ENCODE measurements around the gene RUBCN. TPM values are rescaled to one million over a fixed set of nuclear protein-coding genes. Genes with fewer than 3 reads are reported as not detected.

The RUBCN gene
- total RNA-seq, 2 experiments from 2014 or later: 45.1 to 56.7 TPM

GRCh38 chr3:197749315-197749600 lies 12.6 kb upstream of the RUBCN start:
- Histone ChIP-seq H2AFZ (ENCODE audit: low read length) (peak overlapping the region; percentile 84), H4K20me1 (ENCODE audit: insufficient read depth, low read length) (peaks cover 26% of the 10 kb centered on the region), H3K4me1 (ENCODE audit: insufficient read depth, low read length, poor library complexity, severe bottlenecking) (peaks cover 41% of the 10 kb centered on the region), H3K36me3 (ENCODE audit: insufficient read depth, low read length) (no peaks in the 10 kb centered on the region), H3K9me2 (ENCODE audit: insufficient read depth, low read length) (no peaks in the 10 kb centered on the region), H3K4me3 (ENCODE audit: low read depth, low read length, poor library complexity, severe bottlenecking) (peak overlapping the region; percentile 89), H3K27ac (ENCODE audit: low read depth, low read length, poor library complexity, severe bottlenecking) (peak overlapping the region; percentile 76), H3K4me2 (ENCODE audit: low read length) (peak overlapping the region; percentile 86), H3K9me3 (ENCODE audit: low read length) (no peaks in the 10 kb centered on the region), H3K79me2 (ENCODE audit: insufficient read depth, low read depth, low read length) (peaks cover 37% of the 10 kb centered on the region)
- TF ChIP-seq EZH2phosphoT487 (IDR thresholded peaks at IDR 0.05; ENCODE audit: borderline replicate concordance, low read depth, low read length): no peak
- no peak for TF ChIP-seq CTCF (conservative IDR thresholded peaks at IDR 0.05; ENCODE audit: low read length)
- peak; percentile 83 for DNase-seq (ENCODE audit: low spot score)
- intact Hi-C loops (cut with micrococcal nuclease; ENCODE audit: unreplicated experiment): loop anchor here (1.0 kb wide), 1 partner anchor 12 kb away; no protein-coding TSS in a partner anchor
- no TSS peak for BruUV-seq (replicated peaks)
- POLR2A ChIA-PET: interaction anchor here (0.6 to 1.4 kb wide), 6 partner anchors 11 to 75 kb away, joined by 3 to 4 read pairs (median 3); no protein-coding TSS in a partner anchor
- CTCF ChIA-PET (ENCODE audit: unreplicated experiment): interaction anchor here (0.7 kb wide), 1 partner anchor 38 kb away, joined by 3 read pairs; no protein-coding TSS in a partner anchor

DNA sequence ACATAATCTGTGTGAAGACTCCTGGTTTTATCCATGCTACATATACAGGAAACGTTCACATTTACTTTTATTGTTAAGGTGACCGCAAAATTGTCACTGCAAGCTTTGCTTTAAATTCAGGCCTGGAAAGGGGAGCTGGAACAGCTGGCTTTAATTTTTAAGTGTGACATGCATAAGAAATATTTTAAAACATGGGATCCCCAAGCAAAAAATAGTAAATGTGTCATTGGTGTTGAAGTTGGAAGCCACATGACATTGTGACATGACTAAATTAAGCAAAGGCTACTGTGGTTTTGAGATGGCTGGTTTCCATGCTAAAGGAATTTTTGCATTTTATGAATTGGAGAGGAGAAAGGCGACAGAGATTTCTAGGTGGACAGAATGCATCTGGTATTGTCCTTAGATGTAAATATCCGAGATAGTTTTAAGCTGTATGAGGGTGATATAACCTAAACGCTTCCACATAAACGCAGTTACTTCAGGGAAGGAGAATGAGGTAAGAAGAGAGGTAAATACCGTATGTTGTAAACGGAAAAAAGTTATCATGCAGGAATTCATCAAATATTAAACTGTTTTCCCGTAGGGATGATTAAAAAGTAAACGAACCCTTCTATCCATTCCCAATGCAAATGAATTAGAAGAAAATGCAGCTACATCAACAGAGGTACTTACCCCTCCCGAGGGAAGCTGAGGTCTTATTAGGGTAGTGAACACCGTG lies 12.1 kb upstream of the RUBCN start:
- TSS peak; percentile 81 for BruUV-seq (replicated peaks)
- ChIA-PET CTCF (ENCODE audit: unreplicated experiment) (interaction anchor here (0.7 kb wide), 1 partner anchor 38 kb away, joined by 3 read pairs; no protein-coding TSS in a partner anchor), POLR2A (interaction anchor here (0.6 to 1.4 kb wide), 6 partner anchors 11 to 75 kb away, joined by 3 to 4 read pairs (median 3); no protein-coding TSS in a partner anchor)
- no peak for DNase-seq (ENCODE audit: low spot score)
- Histone ChIP-seq H2AFZ (ENCODE audit: low read length) (peak overlapping the region; percentile 84), H3K79me2 (ENCODE audit: insufficient read depth, low read depth, low read length) (peaks cover 32% of the 10 kb centered on the region), H3K27ac (ENCODE audit: low read depth, low read length, poor library complexity, severe bottlenecking) (peak overlapping the region; percentile 76), H3K4me1 (ENCODE audit: insufficient read depth, low read length, poor library complexity, severe bottlenecking) (peaks cover 41% of the 10 kb centered on the region), H3K4me3 (ENCODE audit: low read depth, low read length, poor library complexity, severe bottlenecking) (peak overlapping the region; percentile 89), H3K4me2 (ENCODE audit: low read length) (peak overlapping the region; percentile 86), H3K9me2 (ENCODE audit: insufficient read depth, low read length) (no peaks in the 10 kb centered on the region), H3K36me3 (ENCODE audit: insufficient read depth, low read length) (no peaks in the 10 kb centered on the region), H4K20me1 (ENCODE audit: insufficient read depth, low read length) (peaks cover 26% of the 10 kb centered on the region), H3K9me3 (ENCODE audit: low read length) (no peaks in the 10 kb centered on the region)
- intact Hi-C loops (cut with micrococcal nuclease; ENCODE audit: unreplicated experiment): loop anchor here (1.0 kb wide), 1 partner anchor 11 kb away; no protein-coding TSS in a partner anchor
- no peak for TF ChIP-seq CTCF (conservative IDR thresholded peaks at IDR 0.05; ENCODE audit: low read length)
- no peak for TF ChIP-seq EZH2phosphoT487 (IDR thresholded peaks at IDR 0.05; ENCODE audit: borderline replicate concordance, low read depth, low read length)
